CD4-positive, alpha-beta T cell treated with Interleukin-21 for 1 hour (primary cell): ENCODE measurements around the gene HOATZ.

Source experiments
- DNase-seq: peaks from one replicate; pipeline ENCODE4 v3.0.0-alpha.2; 2020

HOATZ gene

DNA sequence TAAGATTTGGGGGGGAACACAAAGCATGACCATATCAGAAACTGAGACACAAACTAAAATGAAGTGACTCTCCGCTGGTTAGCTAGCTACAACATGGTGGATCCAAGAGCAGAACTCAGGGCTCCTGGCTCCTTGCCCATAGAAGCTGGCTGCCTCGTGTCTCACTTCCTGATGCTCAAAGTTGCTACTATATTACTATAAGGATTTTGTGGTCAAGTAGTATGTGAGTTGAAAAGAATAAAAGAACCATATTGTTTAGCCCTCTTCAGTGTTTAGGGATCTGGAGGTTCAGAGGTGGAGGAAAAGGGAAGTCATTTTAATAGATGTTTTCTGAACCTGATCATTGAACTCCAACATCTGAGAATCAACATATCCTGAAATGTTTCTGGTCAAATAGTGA lies 70.8 kb downstream of the HOATZ start:
- DNase-seq, result no peak

DNA sequence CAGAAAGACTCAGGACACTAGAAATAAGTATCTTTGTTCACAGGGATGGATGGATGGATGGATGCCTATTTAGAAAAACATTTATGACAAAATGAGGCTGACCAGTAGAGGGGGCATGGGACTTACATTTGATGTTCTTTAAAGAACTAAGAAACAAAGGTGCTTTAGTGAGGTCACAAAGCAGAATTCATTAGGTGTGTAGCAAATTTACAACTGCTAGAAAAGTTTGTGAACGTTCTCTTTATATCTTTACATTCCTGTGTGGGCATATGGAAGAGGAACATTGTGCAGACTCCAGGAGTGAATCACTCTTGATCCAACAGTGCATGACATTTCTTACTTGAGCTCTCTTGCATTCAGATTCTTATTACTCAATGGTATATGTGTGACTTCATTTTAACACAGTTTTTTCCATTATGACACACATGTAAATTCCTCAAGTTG lies 71.8 kb downstream of the HOATZ start:
- peak; percentile 67 for DNase-seq
